Measurements from ENCODE around the gene CRY1.

The CRY1 gene

GRCh38 chr12:106975993-106976658 lies 117.2 kb downstream of the CRY1 start:
- Histone ChIP-seq H3K36me3 (replicated peaks) (peaks cover 11% of the 10 kb centered on the region), H3K9me3 (no peaks in the 10 kb centered on the region), H3K27me3 (ENCODE audit: low read depth) (no peaks in the 10 kb centered on the region), H3K4me3 (no peak overlapping the region), H3K4me1 (peaks cover 11% of the 10 kb centered on the region)
- DNase-seq (ENCODE audit: low spot score in 2 of 2), result no peak
- in situ Hi-C loops (cut with MboI; ENCODE audit: low sequenced_read_pairs), result no loop called here

- no peak for DNase-seq (ENCODE audit: low spot score in 2 of 2)
- in situ Hi-C loops (cut with MboI; ENCODE audit: low sequenced_read_pairs), result no loop called here
Measured at GRCh38 chr12:106975098-106975497, 118.3 kb downstream of the CRY1 start.

GRCh38 chr12:106974511-106974910 lies 118.8 kb downstream of the CRY1 start:
- Histone ChIP-seq H3K4me3 (no peak overlapping the region), H3K36me3 (replicated peaks) (peaks cover 14% of the 10 kb centered on the region), H3K4me1 (peaks cover 11% of the 10 kb centered on the region), H3K9me3 (no peaks in the 10 kb centered on the region), H3K27me3 (ENCODE audit: low read depth) (no peaks in the 10 kb centered on the region)
- no peak for DNase-seq (ENCODE audit: low spot score in 2 of 2)
- in situ Hi-C loops (cut with MboI; ENCODE audit: low sequenced_read_pairs), result no loop called here

More at GRCh38 chr12:106975098-106975497, 118.3 kb downstream of the CRY1 start:
- Histone ChIP-seq H3K36me3 (replicated peaks) (peaks cover 14% of the 10 kb centered on the region), H3K27me3 (ENCODE audit: low read depth) (no peaks in the 10 kb centered on the region), H3K9me3 (no peaks in the 10 kb centered on the region), H3K4me3 (no peak overlapping the region), H3K4me1 (peaks cover 11% of the 10 kb centered on the region)

- no peaks in the 10 kb centered on the region for H3K9me3 ChIP-seq
- no peaks in the 10 kb centered on the region for H3K27me3 ChIP-seq (ENCODE audit: low read depth)
- DNase-seq (ENCODE audit: low spot score in 2 of 2), result no peak
- H3K4me1 ChIP-seq, result peaks cover 11% of the 10 kb centered on the region
- no peak overlapping the region for H3K4me3 ChIP-seq
- in situ Hi-C loops (cut with MboI; ENCODE audit: low sequenced_read_pairs), result no loop called here
- peaks cover 17% of the 10 kb centered on the region for H3K36me3 ChIP-seq (replicated peaks)
Measured at GRCh38 chr12:106973545-106973944, 119.8 kb downstream of the CRY1 start.

GRCh38 chr12:106971065-106971464 lies 122.3 kb downstream of the CRY1 start:
- Histone ChIP-seq H3K9me3 (no peaks in the 10 kb centered on the region), H3K36me3 (replicated peaks) (peaks cover 23% of the 10 kb centered on the region), H3K4me1 (no peaks in the 10 kb centered on the region), H3K4me3 (no peak overlapping the region), H3K27me3 (ENCODE audit: low read depth) (no peaks in the 10 kb centered on the region)
- no peak for DNase-seq (ENCODE audit: low spot score in 2 of 2)
- in situ Hi-C loops (cut with MboI; ENCODE audit: low sequenced_read_pairs), result no loop called here

- no peak for DNase-seq (ENCODE audit: low spot score in 2 of 2)
- H3K9me3 ChIP-seq, result no peaks in the 10 kb centered on the region
- H3K36me3 ChIP-seq (replicated peaks), result peaks cover 13% of the 10 kb centered on the region; the same call in 1 of the 2 replicates
- no peaks in the 10 kb centered on the region for H3K27me3 ChIP-seq (ENCODE audit: low read depth)
- H3K4me3 ChIP-seq, result no peak overlapping the region
- in situ Hi-C loops (cut with MboI; ENCODE audit: low sequenced_read_pairs), result no loop called here
- 0 out of 2 replicates have a peak, but pooled peaks cover 3% of the 10 kb centered on the region for H3K4me1 ChIP-seq
Measured at GRCh38 chr12:106964526-106964925, 128.8 kb downstream of the CRY1 start.

DNA sequence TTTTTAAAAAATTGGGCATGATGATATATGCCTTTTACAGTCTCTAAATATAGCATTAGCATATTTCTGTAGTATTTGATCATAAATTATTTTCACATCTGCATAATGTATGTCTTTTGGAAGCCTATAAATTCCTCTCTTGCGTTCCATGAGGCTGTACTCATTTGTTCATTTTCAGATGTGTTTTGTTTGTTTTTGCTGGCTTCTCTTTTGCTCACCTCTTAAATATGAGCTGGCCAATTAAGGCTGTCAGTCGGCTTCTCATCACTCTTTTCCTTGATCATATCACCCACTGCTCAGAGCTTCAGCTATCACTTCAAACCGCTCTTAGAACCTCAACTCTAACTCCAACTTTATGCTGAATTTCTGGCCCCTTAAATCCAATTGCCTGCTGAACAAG lies 131.1 kb downstream of the CRY1 start:
- Histone ChIP-seq H3K4me3 (no peak overlapping the region), H3K27me3 (ENCODE audit: low read depth) (no peaks in the 10 kb centered on the region), H3K36me3 (replicated peaks) (peaks cover 5% of the 10 kb centered on the region; the same call in 1 of the 2 replicates), H3K9me3 (no peaks in the 10 kb centered on the region), H3K4me1 (peaks cover 14% of the 10 kb centered on the region)
- no peak for DNase-seq (ENCODE audit: low spot score in 2 of 2)
- in situ Hi-C loops (cut with MboI; ENCODE audit: low sequenced_read_pairs), result no loop called here

DNA sequence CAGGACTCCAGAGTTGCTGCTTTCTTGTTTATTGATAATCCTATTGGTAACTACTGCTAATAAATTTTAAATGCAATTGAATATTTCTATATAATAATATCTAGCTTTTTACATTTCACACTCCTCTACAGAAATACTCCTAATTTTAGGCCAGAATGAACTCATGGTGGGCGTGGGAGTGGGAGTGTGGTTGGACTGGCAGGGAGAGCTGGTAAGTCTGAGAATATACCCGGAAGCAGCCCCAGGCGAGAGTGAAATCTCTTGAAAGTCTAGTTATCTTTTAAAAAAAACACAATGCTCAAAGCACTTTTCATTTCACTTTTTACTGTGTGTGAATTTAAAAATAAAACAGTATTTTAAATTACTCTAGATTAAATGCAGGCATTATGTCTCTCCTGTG lies 132.9 kb downstream of the CRY1 start:
- Histone ChIP-seq H3K4me1 (peaks cover 14% of the 10 kb centered on the region), H3K36me3 (replicated peaks) (peaks cover 5% of the 10 kb centered on the region; the same call in 1 of the 2 replicates), H3K9me3 (no peaks in the 10 kb centered on the region), H3K27me3 (ENCODE audit: low read depth) (no peaks in the 10 kb centered on the region), H3K4me3 (no peak overlapping the region)
- DNase-seq (ENCODE audit: low spot score in 2 of 2), result no peak
- in situ Hi-C loops (cut with MboI; ENCODE audit: low sequenced_read_pairs), result no loop called here

DNA sequence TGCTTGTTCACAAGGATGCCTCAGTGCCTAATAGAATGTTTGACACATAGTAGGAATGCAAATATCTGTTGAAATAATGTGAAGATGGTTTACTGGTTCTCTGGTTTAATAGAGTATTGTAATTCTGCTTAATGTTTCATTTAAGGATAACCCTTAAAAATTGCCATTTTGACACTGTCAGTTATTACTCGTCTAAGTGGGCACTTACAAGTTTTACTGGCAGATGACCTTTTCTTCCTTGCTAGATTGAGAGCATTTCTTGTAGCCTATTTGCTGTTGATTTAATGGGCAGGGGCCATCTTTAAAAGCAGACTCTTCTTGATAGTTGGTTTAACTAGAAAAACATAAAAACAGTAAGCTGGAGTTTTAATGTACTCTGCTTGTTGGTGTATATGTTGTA lies 135.8 kb downstream of the CRY1 start:
- peak overlapping the region; percentile 70 for H3K4me3 ChIP-seq
- in situ Hi-C loops (cut with MboI; ENCODE audit: low sequenced_read_pairs), result no loop called here
- peaks cover 27% of the 10 kb centered on the region for H3K4me1 ChIP-seq
- H3K9me3 ChIP-seq, result no peaks in the 10 kb centered on the region
- no peak for DNase-seq (ENCODE audit: low spot score in 2 of 2)
- H3K27me3 ChIP-seq (ENCODE audit: low read depth), result no peaks in the 10 kb centered on the region
- no peaks in the 10 kb centered on the region; the same call in 1 of the 2 replicates for H3K36me3 ChIP-seq (replicated peaks)

DNA sequence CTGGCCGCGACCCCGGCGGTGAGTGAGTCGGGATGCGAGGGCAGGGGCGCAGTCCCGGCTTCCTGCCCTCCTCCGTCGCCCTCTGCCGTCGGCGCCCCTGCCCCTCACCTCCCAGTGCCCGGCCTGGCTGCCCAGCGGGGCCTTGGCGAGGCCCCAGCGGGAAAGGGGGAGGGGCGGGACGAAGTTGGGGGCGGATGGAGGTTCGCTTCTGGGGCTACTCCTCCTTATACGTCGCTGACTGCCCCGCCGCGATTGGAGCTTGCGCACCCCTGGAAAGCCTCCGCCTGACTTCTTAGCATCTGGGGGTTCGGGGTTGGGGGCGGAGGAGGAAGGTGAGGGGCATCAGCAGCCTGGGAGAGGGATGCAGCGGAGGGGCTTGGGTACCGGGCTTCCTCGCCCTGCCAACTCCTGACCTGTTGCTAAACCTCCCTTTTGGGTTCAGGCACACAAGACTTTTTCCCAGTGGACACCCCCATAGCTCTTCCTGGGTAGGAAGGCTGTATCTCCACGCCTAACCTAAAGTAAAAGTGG lies 137.2 kb downstream of the CRY1 start:
- H3K4me3 ChIP-seq, result peak overlapping the region; percentile 70
- no peaks in the 10 kb centered on the region; the same call in 1 of the 2 replicates for H3K36me3 ChIP-seq (replicated peaks)
- H3K27me3 ChIP-seq (ENCODE audit: low read depth), result no peaks in the 10 kb centered on the region
- peaks cover 26% of the 10 kb centered on the region for H3K4me1 ChIP-seq
- in situ Hi-C loops (cut with MboI; ENCODE audit: low sequenced_read_pairs), result no loop called here
- H3K9me3 ChIP-seq, result no peaks in the 10 kb centered on the region
- peak in 1 of 2 experiments; percentile 71 for DNase-seq (ENCODE audit: low spot score in 2 of 2)

DNA sequence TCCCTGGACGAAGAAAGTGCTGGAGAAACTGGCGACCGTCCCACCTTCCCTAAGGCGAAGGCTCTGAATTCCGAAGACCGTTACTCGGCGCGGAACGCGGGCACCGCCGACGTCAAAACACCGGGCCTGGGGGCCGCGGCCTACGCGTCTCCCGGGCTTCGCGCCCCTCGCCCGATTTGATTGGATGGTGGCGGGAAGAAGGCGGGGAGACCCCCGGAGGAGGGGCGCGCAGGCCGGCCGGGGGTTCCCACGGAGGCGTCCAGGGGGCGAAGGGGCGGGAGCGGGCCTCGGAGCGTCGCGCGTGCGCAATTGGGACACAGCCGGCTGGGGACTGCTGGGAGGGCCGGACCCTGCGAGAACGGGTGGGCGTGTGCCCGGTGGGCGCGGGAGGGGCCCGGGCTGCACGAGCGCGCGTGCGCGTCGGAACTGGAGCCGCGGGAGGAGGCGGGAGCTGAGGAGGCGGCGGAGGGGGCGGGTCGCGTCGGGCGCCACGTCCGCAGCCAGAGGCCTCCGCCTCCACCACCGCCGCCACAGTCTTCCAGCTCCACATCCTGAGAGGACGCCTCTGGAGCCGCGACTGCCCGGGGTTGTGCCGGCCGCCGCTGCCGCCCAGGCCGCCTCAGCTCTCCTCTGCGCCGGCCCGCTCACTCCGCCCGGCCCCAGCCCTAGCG lies 137.8 kb downstream of the CRY1 start, which contains the start of gene TMEM263:
TSS of gene TMEM263 (plus strand) at position 531 of the 671 bp plus-strand sequence. CDS start 11,210 bp downstream, outside the sequence.
- DNase-seq (ENCODE audit: low spot score in 2 of 2), result peak; percentile 90 to 96
- Histone ChIP-seq H3K36me3 (replicated peaks) (no peaks in the 10 kb centered on the region; the same call in 1 of the 2 replicates), H3K9me3 (no peaks in the 10 kb centered on the region), H3K4me3 (peak within 1 kb of the TSS; percentile 70), H3K27me3 (ENCODE audit: low read depth) (no peaks in the 10 kb centered on the region), H3K4me1 (peaks cover 29% of the 10 kb centered on the region)
- in situ Hi-C loops (cut with MboI; ENCODE audit: low sequenced_read_pairs), result no loop called here

DNA sequence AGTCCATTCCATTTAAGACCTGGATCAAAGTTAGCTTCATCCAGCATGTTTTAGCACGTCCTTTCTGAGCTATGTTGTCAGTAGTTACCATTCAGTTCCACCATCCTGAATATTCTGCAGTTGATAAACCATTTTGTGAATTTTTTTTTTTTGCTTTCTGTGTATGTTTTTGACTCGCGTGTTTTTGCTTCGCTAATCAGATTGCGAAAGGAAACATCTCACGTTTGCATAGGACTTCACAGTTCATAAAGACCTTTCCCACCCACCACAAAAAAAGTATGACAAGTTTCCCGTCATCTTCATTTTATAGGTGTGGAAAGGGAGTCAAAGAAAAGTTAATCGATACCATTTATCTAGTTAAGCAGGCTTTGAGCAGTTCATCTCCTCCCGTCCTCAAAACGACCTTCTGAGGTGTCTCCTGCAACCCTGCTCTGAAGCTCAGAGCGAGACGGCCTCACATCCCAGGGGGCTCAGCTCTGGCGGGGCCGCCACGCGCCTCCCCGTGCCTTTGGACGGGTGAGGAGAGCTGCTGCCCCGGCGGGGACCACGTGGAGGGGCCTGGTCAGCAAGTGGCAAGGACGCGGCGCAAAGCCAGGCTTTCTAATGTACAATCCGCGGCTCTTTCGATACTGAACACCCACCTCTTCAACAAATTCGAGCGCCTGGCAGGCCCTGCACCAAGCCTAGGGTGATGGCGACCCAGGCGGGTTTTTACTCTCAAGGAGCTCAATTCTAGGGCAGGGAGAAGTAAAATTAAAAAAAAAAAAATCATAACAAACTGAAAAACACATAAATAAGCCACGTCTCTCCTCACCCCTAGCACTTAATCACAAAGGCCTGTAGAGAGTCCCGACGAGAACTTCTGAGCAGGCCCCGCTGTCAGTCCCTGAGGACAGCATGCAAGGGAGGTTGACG lies 138.6 kb downstream of the CRY1 start:
- Histone ChIP-seq H3K4me3 (peak overlapping the region; percentile 70), H3K36me3 (replicated peaks) (no peaks in the 10 kb centered on the region; the same call in 1 of the 2 replicates), H3K27me3 (ENCODE audit: low read depth) (no peaks in the 10 kb centered on the region), H3K4me1 (peaks cover 37% of the 10 kb centered on the region), H3K9me3 (no peaks in the 10 kb centered on the region)
- DNase-seq (ENCODE audit: low spot score in 2 of 2), result peak in 1 of 2 experiments; percentile 9
- in situ Hi-C loops (cut with MboI; ENCODE audit: low sequenced_read_pairs), result no loop called here
